ENCODE measurements around the gene SIX5.

SIX5 gene

GRCh38 chr19:45768984-45769782, at the start of gene SIX5:
TSS of gene SIX5 (minus strand) at chr19:45769252. CDS start at chr19:45768844, 408 bp downstream.
- peak within 1 kb of the TSS; percentile 48 for H3K4me3 ChIP-seq (ENCODE audit: low read length)
- H3K36me3 ChIP-seq (ENCODE audit: insufficient read depth, low read length), result peaks cover 28% of the 10 kb centered on the region
- H3K9me3 ChIP-seq (ENCODE audit: low read length), result no peaks in the 10 kb centered on the region

GRCh38 chr19:45817725-45818301, 48.8 kb upstream of the SIX5 start:
- Histone ChIP-seq H3K4me3 (ENCODE audit: low read length) (no peak overlapping the region), H3K4me1 (ENCODE audit: insufficient read depth, low read length) (peaks cover 15% of the 10 kb centered on the region), H3K9me3 (ENCODE audit: low read length) (no peaks in the 10 kb centered on the region), H2AFZ (ENCODE audit: low read depth, low read length) (no peak overlapping the region), H3K36me3 (ENCODE audit: insufficient read depth, low read length) (peaks cover 30% of the 10 kb centered on the region), H3K27me3 (ENCODE audit: insufficient read depth, low read length) (no peaks in the 10 kb centered on the region)

More at GRCh38 chr19:45768984-45769782, at the start of gene SIX5:
- Histone ChIP-seq H3K27me3 (ENCODE audit: insufficient read depth, low read length) (no peaks in the 10 kb centered on the region), H2AFZ (ENCODE audit: low read depth, low read length) (no peak within 1 kb of the TSS), H3K4me1 (ENCODE audit: insufficient read depth, low read length) (peaks cover 41% of the 10 kb centered on the region)

- Histone ChIP-seq H2AFZ (ENCODE audit: low read depth, low read length) (no peak overlapping the region), H3K4me3 (ENCODE audit: low read length) (no peak overlapping the region), H3K9me3 (ENCODE audit: low read length) (no peaks in the 10 kb centered on the region), H3K27me3 (ENCODE audit: insufficient read depth, low read length) (no peaks in the 10 kb centered on the region), H3K36me3 (ENCODE audit: insufficient read depth, low read length) (peaks cover 25% of the 10 kb centered on the region), H3K4me1 (ENCODE audit: insufficient read depth, low read length) (peaks cover 15% of the 10 kb centered on the region)
Measured at GRCh38 chr19:45817010-45817724, 48.1 kb upstream of the SIX5 start.

GRCh38 chr19:45816236-45817009, 47.4 kb upstream of the SIX5 start:
- no peak overlapping the region for H2AFZ ChIP-seq (ENCODE audit: low read depth, low read length)

GRCh38 chr19:45815481-45816216, 46.6 kb upstream of the SIX5 start:
- H3K36me3 ChIP-seq (ENCODE audit: insufficient read depth, low read length), result peaks cover 14% of the 10 kb centered on the region
- peak overlapping the region; percentile 36 for H3K4me3 ChIP-seq (ENCODE audit: low read length)
- no peak overlapping the region for H2AFZ ChIP-seq (ENCODE audit: low read depth, low read length)
- no peaks in the 10 kb centered on the region for H3K9me3 ChIP-seq (ENCODE audit: low read length)
- H3K4me1 ChIP-seq (ENCODE audit: insufficient read depth, low read length), result peaks cover 15% of the 10 kb centered on the region
- H3K27me3 ChIP-seq (ENCODE audit: insufficient read depth, low read length), result no peaks in the 10 kb centered on the region

More at GRCh38 chr19:45816236-45817009, 47.4 kb upstream of the SIX5 start:
- H3K9me3 ChIP-seq (ENCODE audit: low read length), result no peaks in the 10 kb centered on the region
- H3K27me3 ChIP-seq (ENCODE audit: insufficient read depth, low read length), result no peaks in the 10 kb centered on the region
- H3K36me3 ChIP-seq (ENCODE audit: insufficient read depth, low read length), result peaks cover 20% of the 10 kb centered on the region
- H3K4me3 ChIP-seq (ENCODE audit: low read length), result peak overlapping the region; percentile 36
- peaks cover 15% of the 10 kb centered on the region for H3K4me1 ChIP-seq (ENCODE audit: insufficient read depth, low read length)

- Histone ChIP-seq H3K4me3 (ENCODE audit: low read length) (peak within 1 kb of the TSS; percentile 36), H3K9me3 (ENCODE audit: low read length) (no peaks in the 10 kb centered on the region), H3K27me3 (ENCODE audit: insufficient read depth, low read length) (no peaks in the 10 kb centered on the region), H3K36me3 (ENCODE audit: insufficient read depth, low read length) (peaks cover 7% of the 10 kb centered on the region), H3K4me1 (ENCODE audit: insufficient read depth, low read length) (peaks cover 15% of the 10 kb centered on the region), H2AFZ (ENCODE audit: low read depth, low read length) (no peak within 1 kb of the TSS)
Measured at GRCh38 chr19:45814851-45815480, 45.9 kb upstream of the SIX5 start, which contains the start of gene RSPH6A. TSS of gene RSPH6A (minus strand) at chr19:45815308. CDS start at chr19:45815176, 132 bp downstream.

- Histone ChIP-seq H3K9me3 (ENCODE audit: low read length) (no peaks in the 10 kb centered on the region), H3K27me3 (ENCODE audit: insufficient read depth, low read length) (no peaks in the 10 kb centered on the region), H3K4me3 (ENCODE audit: low read length) (no peak overlapping the region), H3K4me1 (ENCODE audit: insufficient read depth, low read length) (peaks cover 20% of the 10 kb centered on the region), H2AFZ (ENCODE audit: low read depth, low read length) (no peak overlapping the region), H3K36me3 (ENCODE audit: insufficient read depth, low read length) (peaks cover 2% of the 10 kb centered on the region)
Measured at GRCh38 chr19:45814166-45814780, 45.2 kb upstream of the SIX5 start.

- Histone ChIP-seq H3K4me3 (ENCODE audit: low read length) (no peak overlapping the region), H2AFZ (ENCODE audit: low read depth, low read length) (no peak overlapping the region), H3K9me3 (ENCODE audit: low read length) (no peaks in the 10 kb centered on the region), H3K27me3 (ENCODE audit: insufficient read depth, low read length) (no peaks in the 10 kb centered on the region), H3K4me1 (ENCODE audit: insufficient read depth, low read length) (peaks cover 14% of the 10 kb centered on the region), H3K36me3 (ENCODE audit: insufficient read depth, low read length) (no peaks in the 10 kb centered on the region)
Measured at GRCh38 chr19:45812297-45812696, 43.2 kb upstream of the SIX5 start.

GRCh38 chr19:45809643-45810159, 40.6 kb upstream of the SIX5 start:
- H3K27me3 ChIP-seq (ENCODE audit: insufficient read depth, low read length), result no peaks in the 10 kb centered on the region
- H3K4me3 ChIP-seq (ENCODE audit: low read length), result no peak overlapping the region
- peaks cover 5% of the 10 kb centered on the region for H3K4me1 ChIP-seq (ENCODE audit: insufficient read depth, low read length)
- no peaks in the 10 kb centered on the region for H3K36me3 ChIP-seq (ENCODE audit: insufficient read depth, low read length)
- no peak overlapping the region for H2AFZ ChIP-seq (ENCODE audit: low read depth, low read length)
- no peaks in the 10 kb centered on the region for H3K9me3 ChIP-seq (ENCODE audit: low read length)

- Histone ChIP-seq H3K36me3 (ENCODE audit: insufficient read depth, low read length) (no peaks in the 10 kb centered on the region), H2AFZ (ENCODE audit: low read depth, low read length) (no peak overlapping the region), H3K4me3 (ENCODE audit: low read length) (no peak overlapping the region), H3K27me3 (ENCODE audit: insufficient read depth, low read length) (peaks cover 3% of the 10 kb centered on the region), H3K4me1 (ENCODE audit: insufficient read depth, low read length) (peaks cover 5% of the 10 kb centered on the region), H3K9me3 (ENCODE audit: low read length) (no peaks in the 10 kb centered on the region)
Measured at GRCh38 chr19:45805719-45806118, 36.7 kb upstream of the SIX5 start.

GRCh38 chr19:45804959-45805230, 35.8 kb upstream of the SIX5 start:
- no peaks in the 10 kb centered on the region for H3K36me3 ChIP-seq (ENCODE audit: insufficient read depth, low read length)
- no peaks in the 10 kb centered on the region for H3K9me3 ChIP-seq (ENCODE audit: low read length)
- peaks cover 3% of the 10 kb centered on the region for H3K27me3 ChIP-seq (ENCODE audit: insufficient read depth, low read length)
- H3K4me3 ChIP-seq (ENCODE audit: low read length), result no peak overlapping the region
- no peak overlapping the region for H2AFZ ChIP-seq (ENCODE audit: low read depth, low read length)
- H3K4me1 ChIP-seq (ENCODE audit: insufficient read depth, low read length), result peaks cover 5% of the 10 kb centered on the region
